NCI-H2081 (cell line): ENCODE results near the gene GPR143.
A peak's percentile ranks its signal among the peaks of the same experiment; 100 is the strongest.
"Not testable (repeated sequence)": the region's sequence is repeated elsewhere in the genome, so short reads cannot be mapped to it uniquely, and the experiment has no call there.

Experiments
- DNase-seq, 2 experiments: peaks; one replicate each; lab custom pipeline; 2025; lab: John Stamatoyannopoulos, UW

Gene GPR143

DNA sequence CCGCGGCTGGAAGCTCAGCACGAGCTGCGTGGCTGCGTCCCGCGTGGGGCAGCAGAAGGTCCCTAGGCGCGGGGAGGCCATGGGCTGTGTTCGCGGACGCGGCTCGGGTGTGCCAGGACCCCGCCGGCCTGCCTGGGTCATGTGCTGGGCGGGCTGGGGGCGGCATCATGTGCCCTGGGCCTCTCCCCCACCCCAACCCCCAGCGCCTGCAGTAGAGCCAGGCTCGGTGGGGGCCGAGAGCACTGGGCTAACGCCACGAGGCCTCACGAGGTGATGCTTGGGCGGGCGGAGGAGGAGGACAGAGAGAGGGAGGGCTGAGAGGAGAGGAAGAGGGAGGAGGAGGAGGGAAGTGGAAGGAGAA lies at the start of gene GPR143:
Gene GPR143 (minus strand): TSS at position 111 of the 361 bp plus-strand sequence. CDS start 30 bp downstream, at position 81.
- no peak for DNase-seq

DNA sequence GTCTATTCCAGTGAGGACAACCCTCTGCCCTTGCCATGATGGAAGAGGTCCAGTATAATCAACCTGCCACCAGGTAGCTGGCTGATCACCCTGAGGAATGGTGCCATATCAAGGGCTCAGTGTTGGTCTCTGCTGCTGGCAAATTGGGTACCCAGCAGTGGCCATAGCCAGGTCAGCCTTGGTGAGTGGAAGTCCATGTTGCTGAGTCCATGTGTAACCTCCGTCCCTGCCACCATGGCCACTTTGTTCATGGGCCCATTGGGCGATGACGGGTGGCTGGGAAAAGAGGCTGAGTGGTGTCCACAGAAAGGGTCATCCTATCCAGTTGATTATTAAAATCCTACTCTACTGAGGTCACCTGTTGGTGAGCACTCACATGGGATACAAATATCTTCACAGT lies 45.4 kb upstream of the GPR143 start:
- DNase-seq, result not testable (repeated sequence)

DNA sequence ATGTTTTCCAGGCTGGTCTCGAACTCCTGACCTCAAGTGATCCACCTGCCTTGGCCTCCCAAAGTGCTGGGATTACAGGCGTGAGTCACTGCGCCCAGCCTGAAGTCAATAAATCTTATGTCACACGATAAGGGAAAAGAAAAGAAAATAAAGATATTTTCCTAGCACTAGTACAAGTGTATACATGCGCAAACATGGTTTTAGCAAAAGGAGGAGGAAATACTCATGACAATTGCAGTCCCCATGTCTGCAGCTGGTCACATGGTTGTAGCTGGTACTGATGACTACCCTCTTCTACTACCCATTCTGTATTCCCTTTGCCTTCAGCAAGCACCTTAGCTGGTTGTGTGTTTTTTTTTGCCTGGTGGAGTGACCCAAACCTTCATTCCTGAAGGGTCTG lies 44.2 kb upstream of the GPR143 start:
- DNase-seq, result not testable (repeated sequence)

- no peak for DNase-seq
These were observed 41.9 kb upstream of the GPR143 start for GRCh38 chrX:9807355-9808182.

DNA sequence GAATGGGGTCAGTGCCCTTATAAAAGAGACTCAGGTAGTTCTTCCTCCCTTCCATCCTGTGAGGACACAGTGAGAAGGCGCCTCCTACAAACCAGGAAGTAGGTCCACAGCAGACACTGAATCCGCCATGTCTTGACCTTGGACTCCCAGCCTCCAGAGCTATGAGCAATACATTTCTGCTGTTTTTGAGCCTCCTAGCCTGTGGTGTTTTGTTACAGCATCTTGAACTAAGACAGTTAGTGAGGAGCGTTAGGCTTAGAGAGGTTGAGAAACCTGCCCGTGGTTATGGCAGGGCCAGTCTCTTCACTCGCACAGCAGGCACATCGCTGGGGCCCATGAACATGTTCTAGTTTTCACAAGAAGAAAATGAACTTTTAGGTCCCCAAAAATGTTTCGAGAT lies 40.3 kb upstream of the GPR143 start:
- no peak for DNase-seq

DNA sequence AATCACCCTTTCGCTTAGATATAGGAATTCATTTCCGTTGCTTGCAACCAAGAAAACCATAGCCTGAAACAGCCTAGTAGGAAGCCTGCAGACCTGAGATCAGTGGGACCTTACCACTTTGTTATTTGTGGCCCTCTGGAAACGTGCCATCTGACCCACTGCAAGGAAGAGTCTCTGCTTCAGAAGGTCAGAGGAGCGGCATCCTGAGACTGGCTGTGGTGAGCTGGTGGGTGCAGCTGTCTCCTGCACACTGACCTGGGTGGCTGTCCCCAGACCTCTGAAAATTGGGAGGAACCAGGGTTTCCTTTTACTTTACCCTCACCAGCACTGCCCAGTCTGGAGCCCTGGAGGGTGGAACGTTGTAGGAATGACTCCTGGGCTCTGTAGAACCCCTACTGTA lies 38.8 kb upstream of the GPR143 start:
- no peak for DNase-seq

DNA sequence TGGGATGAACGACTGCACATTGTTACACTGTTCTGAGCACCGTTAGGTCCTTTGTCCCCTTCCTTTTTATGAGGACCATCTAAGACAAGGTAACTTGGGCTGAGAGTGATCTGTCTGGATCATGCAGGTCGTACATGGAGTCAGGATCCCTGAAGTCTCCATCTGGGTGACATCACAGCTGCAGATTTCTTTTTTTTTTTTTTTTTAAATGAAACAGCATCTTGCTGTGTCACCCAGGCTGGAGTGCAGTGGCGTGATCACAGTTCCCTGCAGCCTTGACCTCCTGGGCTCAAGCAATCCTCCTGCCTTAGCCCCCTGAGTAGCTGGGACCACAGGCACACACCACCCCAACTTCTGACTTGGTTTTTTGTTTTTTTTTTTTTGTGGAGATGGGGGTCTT lies 37.1 kb upstream of the GPR143 start:
- no peak for DNase-seq

- peak; percentile 24 to 41 for DNase-seq
These were observed 32.0 kb upstream of the GPR143 start for GRCh38 chrX:9797384-9798360.

DNA sequence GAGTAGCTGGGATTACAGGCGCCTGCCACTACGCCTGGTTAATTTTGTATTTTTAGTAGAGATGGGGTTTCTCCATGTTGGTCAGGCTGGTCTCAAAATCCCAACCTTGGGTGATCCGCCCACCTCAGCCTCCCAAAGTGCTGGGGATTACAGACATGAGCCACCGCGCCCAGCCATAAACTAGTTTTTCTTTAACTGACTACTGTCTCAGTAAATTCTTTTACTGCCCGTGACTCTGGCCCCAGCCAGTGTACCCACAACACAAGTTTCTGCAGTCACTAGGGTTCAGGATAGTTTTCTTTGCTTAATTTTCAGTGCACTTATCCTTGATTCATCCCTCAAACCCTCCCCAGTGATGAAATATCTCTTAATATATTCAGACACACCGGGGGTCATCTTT lies 28.8 kb upstream of the GPR143 start:
- DNase-seq, result no peak

DNA sequence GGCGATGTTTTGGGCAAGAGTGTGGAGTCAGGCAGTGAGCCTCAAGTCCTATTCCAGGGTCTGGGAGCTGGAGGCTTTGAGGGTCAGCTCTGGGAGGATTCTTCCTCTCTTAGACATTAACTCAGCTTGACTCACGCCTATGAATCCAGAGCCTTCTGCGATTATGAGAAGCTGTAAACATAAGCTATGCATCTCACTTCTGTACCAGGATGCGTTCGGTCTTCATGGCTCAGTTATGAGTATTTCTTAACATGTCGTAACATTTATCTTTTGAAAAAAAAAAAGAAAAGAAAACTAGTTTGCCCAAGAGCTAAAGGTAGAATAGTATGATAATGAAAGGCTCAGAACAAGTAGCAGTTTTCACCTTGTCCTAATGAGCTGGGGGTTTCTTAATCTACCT lies 25.2 kb upstream of the GPR143 start:
- no peak for DNase-seq

GRCh38 chrX:9789555-9789954 lies 23.9 kb upstream of the GPR143 start:
- no peak for DNase-seq

DNA sequence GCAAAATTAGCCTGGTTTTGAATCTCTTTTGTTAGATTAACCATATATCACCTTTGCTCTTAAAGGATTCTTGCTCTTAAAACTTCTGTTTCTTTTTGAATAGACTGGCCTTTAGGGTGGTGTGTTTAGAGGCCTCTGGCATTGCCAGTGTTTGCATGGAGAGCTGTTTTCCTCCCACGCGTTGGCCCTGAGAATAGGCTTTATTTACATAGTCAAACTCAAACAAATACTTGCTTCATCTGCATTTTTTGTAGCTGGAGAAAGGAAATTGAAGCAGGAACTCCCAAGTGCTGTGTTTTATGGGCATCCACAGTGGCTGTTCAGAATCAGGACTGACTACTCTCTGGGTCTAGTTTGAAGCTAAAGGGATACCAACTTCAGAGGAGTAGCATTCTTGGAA lies 23.3 kb upstream of the GPR143 start:
- DNase-seq, result peak; percentile 34 to 64

DNA sequence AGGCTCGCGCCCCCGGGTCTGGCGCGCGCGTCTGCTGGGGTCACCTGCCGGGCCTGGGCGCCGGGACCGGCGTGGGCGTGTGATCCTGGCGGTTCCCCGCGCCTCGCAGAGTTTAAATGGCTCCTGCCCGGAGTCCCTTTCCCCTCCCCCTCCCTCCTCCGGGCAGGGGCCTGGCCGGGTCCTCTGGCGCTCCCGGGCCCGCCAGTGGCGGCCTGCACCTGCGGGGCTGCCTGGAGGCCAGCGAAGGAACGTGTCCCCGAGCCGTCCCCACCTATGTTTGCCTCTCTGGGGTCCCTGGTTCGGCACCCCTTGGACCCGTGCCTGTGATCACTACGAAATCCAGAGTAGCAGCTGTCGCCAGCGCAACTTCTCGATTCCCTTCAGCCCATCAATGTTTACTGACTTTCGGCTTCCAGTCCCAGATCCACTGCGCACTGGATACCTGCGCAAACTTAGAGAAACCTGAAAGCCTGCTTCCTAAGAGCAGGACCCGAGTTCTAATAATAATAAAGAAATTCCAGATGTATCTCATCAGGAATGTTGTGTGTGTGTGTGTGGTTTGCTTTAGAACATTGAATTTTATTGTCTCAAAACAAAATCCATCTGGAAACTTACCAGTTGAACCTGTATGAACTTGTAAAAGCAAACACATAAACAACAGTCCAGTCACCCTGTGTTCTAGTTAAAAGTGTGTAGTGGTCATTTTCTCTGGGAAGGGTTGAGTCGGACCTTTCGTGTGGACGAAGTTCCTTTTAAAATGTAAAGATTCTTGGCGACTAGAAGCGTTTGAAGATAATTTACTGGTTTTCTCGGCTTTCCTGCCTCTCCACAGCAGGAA lies 21.4 kb upstream of the GPR143 start:
- no peak for DNase-seq

GRCh38 chrX:9785944-9786797 lies 20.5 kb upstream of the GPR143 start, which contains the start of gene SHROOM2:
Gene SHROOM2 (plus strand): TSS chrX:9786429. CDS start chrX:9786546, 117 bp downstream.
- DNase-seq, result peak in 1 of 2 experiments; percentile 24

DNA sequence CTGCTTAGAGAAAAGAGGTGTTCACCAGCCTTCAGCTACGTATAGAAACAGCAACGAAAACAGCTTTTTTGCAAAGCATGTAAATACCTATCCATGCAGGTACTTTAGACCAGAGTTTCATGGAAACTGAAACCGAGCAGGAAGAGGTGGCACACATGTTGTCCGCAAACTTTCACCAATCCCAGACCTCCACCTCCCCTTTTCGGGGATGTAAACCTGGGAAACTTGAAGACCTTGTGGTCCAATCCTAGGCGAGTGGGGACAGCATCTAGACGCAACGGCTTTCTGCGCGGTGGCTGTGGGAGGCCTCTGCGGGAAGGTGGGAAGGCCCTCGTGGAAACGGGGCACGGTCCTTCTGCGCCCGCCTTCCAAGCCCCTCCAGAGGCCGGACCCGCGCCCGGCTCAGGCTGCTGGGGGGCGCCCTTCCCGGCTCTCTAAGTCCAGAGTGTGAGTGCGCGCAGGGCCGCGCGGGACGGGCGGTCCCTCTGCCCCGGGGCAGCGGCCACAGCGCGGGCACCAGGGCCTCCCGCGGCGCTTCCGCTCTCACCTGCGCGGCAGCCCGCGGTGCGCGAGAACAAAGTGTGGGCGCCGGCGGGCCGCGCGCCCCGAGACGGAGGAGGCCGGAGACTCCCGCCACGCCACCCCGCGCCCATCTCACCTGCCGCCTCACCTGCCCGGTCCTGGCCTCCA lies 19.8 kb upstream of the GPR143 start:
- peak in 1 of 2 experiments; percentile 20 for DNase-seq

GRCh38 chrX:9784332-9784731 lies 18.7 kb upstream of the GPR143 start:
- no peak for DNase-seq

- no peak for DNase-seq
These were observed 16.3 kb upstream of the GPR143 start for GRCh38 chrX:9781941-9782340.

- DNase-seq, result no peak
These were observed 10.3 kb upstream of the GPR143 start for GRCh38 chrX:9775930-9776329.

GRCh38 chrX:9772943-9773342 lies 7.3 kb upstream of the GPR143 start:
- no peak for DNase-seq

DNA sequence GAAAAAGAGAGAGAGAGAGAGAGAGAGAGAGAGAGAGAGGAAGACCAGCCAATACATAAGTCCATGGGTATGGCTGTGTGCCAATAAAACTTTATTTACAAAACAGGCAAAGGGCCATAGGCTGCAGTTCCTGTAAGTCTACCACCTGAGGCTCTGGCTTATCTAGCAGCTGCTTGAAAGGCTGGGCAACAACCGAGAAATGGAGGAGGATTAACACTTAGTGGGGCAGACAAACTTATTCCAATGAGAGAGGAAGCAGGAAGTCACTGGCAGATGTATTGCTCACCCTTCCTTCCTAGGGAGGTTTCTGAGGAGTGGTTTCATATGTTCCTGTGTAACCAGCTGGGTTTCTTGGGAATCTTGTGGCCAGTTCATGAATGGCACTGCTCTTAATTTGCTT lies 4.7 kb upstream of the GPR143 start:
- DNase-seq, result no peak
